Right lobe of liver (tissue), 4 donors: Measurements from ENCODE around the gene GPC6.

ENCODE experiments used
- POLR2A ChIP-seq: fragments of 450-650 bp; IDR thresholded peaks from one replicate; pipeline ENCODE4 v1.6.1; 2017; ENCODE audit warnings: antibody characterized with exemption, mild to moderate bottlenecking
- TF ChIP-seq, protein P1 (sequence below), 4 donors: fragments of 200-600 bp in 3 of 4; fragments of 450-650 bp in 1 of 4; IDR thresholded peaks; one replicate each; pipeline versions ENCODE4 v1.5.1 to v1.8.0; 2016 to 2022; ENCODE audit warnings: antibody characterized with exemption in 4 of 4, mild to moderate bottlenecking in 2 of 4
- donor health status: DM: no; HTN: no; CAD: no.
- donor health status: DM: no; HTN: no; CAD: no.
- donor health status: DM: no; HTN: yes; CAD: no.

DNA sequence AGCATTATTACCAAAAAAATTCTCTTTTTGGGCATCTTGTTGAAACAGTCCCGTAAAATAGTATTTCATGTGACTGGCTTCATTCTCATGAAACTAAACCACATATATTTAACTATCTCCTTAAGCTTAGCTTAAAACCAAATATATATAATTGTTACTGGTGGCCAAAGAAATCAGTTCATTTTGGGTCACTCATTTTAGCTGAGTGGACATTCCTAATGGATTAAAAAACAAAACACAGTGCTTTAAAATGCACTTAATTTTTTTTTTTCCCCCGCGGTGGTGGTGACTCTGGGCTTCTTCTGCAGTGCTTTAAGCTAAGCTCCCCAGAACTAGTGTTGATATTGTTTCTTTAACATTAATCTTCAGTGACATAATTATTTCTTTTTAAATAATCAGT lies 540.1 kb downstream of the GPC6 start:
- TF ChIP-seq, protein P1, sequence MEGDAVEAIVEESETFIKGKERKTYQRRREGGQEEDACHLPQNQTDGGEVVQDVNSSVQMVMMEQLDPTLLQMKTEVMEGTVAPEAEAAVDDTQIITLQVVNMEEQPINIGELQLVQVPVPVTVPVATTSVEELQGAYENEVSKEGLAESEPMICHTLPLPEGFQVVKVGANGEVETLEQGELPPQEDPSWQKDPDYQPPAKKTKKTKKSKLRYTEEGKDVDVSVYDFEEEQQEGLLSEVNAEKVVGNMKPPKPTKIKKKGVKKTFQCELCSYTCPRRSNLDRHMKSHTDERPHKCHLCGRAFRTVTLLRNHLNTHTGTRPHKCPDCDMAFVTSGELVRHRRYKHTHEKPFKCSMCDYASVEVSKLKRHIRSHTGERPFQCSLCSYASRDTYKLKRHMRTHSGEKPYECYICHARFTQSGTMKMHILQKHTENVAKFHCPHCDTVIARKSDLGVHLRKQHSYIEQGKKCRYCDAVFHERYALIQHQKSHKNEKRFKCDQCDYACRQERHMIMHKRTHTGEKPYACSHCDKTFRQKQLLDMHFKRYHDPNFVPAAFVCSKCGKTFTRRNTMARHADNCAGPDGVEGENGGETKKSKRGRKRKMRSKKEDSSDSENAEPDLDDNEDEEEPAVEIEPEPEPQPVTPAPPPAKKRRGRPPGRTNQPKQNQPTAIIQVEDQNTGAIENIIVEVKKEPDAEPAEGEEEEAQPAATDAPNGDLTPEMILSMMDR (IDR thresholded peaks at IDR 0.05) = no peak
- no peak for TF ChIP-seq POLR2A
